Measurements from ENCODE around the gene TPP2.

DNA sequence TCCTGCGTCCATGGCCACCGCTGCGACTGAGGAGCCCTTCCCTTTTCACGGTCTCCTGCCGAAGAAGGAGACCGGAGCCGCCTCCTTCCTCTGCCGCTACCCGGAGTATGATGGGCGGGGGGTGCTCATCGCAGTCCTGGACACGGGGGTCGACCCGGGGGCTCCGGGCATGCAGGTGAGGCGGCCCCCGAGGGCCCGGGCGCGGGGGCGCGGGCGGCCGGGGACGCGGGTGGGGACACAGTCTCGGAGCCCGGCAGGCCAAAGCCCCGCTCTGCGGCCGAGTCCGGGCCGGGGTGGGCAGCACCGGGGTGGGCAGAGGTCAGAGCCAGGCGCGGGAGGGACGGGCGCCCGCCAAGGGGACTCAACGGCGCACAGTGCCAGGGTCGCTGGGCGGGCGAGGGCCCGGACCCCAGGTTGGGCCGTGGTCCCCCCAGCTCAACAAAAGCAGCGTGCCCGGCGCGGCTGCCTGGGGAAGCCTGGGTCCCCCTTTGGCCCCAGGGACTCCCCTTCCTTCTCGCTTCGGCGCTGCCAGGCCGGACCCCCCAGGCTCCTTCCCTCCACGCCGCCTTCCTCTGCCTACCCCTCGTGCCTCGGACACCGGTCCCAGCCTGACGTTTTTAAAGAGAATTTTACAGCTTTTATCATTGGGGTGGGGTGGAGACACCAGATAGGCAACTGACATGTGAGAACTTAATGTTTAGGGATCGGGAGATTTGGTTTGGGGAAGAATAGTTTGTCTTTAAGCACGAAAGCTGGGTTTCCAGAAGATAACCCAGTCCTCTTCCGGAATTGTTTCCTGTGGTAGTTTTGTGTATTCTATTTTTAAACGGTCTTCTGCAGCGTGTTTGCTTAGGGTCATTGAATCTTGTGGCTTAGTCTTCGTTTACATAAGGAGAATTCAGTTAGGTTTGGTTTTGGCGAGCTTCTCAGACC is 509 bp downstream of the TPP2 start:
- TF ChIP-seq POLR2A (IDR thresholded peaks at IDR 0.05; ENCODE audit: low read depth, low read length) (no peak; the same call in 1 of the 2 replicates), POLR2AphosphoS5 (IDR thresholded peaks at IDR 0.05; ENCODE audit: low read depth, low read length) (no peak), TAF1 (IDR thresholded peaks at IDR 0.05; ENCODE audit: borderline replicate concordance, low read depth, low read length) (no peak)

Measured in GM12892 (cell line).